ENCODE results near the gene PHC3. TPM values are rescaled to one million over a fixed set of nuclear protein-coding genes. Genes with fewer than 3 reads are reported as not detected.

The PHC3 gene
- total RNA-seq, 3 donors from 2014 or later (not counting 1 experiment from before 2014, with no cell fraction given), result 121 to 130 (median 125) TPM

GRCh38 chr3:170178651-170179050 lies 2.9 kb downstream of the PHC3 start:
- Histone ChIP-seq H3K36me3 (ENCODE audit: control insufficient read depth, insufficient read depth, low read length) (peaks cover 36% of the 10 kb centered on the region), H3K27ac (ENCODE audit: low read length) (no peak overlapping the region), H3K27me3 (ENCODE audit: control insufficient read depth, insufficient read depth, low read length) (no peaks in the 10 kb centered on the region), H3K4me1 (ENCODE audit: control insufficient read depth, insufficient read depth, low read length) (peaks cover 26% of the 10 kb centered on the region), H3K4me3 (ENCODE audit: low read length) (no peak overlapping the region), H3K9me3 (ENCODE audit: control insufficient read depth, insufficient read depth, low read length) (no peaks in the 10 kb centered on the region)
- DNase-seq, result peak; percentile 30 to 76
- peak overlapping the region; percentile 67 for H3K4me3 Mint-ChIP-seq
- peak overlapping the region; percentile 81 to 99 for H3K27ac Mint-ChIP-seq
- peak; percentile 22 to 63 (median 52) for ATAC-seq
- no peaks in the 10 kb centered on the region for H3K9me3 Mint-ChIP-seq
- intact Hi-C loops (cut with micrococcal nuclease), result no loop called here
- no peaks in the 10 kb centered on the region for H3K27me3 Mint-ChIP-seq (ENCODE audit: low read depth in 2 of 2)
- 3% methylated on average over 3 of the region's 3 CpGs for WGBS (ENCODE audit: insufficient coverage)
- H3K4me1 Mint-ChIP-seq, result peaks cover 38 to 47% of the 10 kb centered on the region in 2 donors
- TF ChIP-seq CTCF (IDR thresholded peaks at IDR 0.05), result no peak
- no peaks in the 10 kb centered on the region for H3K36me3 Mint-ChIP-seq

GRCh38 chr3:170171563-170171962 lies 10.0 kb downstream of the PHC3 start:
- DNase-seq (no peak), ATAC-seq (peak in 1 of 3 donors; percentile 48)
- Mint-ChIP-seq H3K4me3 (no peak overlapping the region), H3K4me1 (peaks cover 37 to 45% of the 10 kb centered on the region in 2 donors), H3K27me3 (ENCODE audit: low read depth in 2 of 2) (no peaks in the 10 kb centered on the region), H3K27ac (peak overlapping the region; percentile 65 to 74), H3K9me3 (no peaks in the 10 kb centered on the region), H3K36me3 (peaks cover 17% of the 10 kb centered on the region)
- no peak overlapping the region for H3K4me3 ChIP-seq (ENCODE audit: low read length)
- H3K36me3 ChIP-seq (ENCODE audit: control insufficient read depth, insufficient read depth, low read length), result peaks cover 82% of the 10 kb centered on the region
- H3K27ac ChIP-seq (ENCODE audit: low read length), result no peak overlapping the region
- no peaks in the 10 kb centered on the region for H3K9me3 ChIP-seq (ENCODE audit: control insufficient read depth, insufficient read depth, low read length)
- no CpG with 5 or more reads among the region's 1 CpG for WGBS (ENCODE audit: insufficient coverage)
- intact Hi-C loops (cut with micrococcal nuclease), result no loop called here
- no peaks in the 10 kb centered on the region for H3K27me3 ChIP-seq (ENCODE audit: control insufficient read depth, insufficient read depth, low read length)
- H3K4me1 ChIP-seq (ENCODE audit: control insufficient read depth, insufficient read depth, low read length), result peaks cover 3% of the 10 kb centered on the region
- TF ChIP-seq CTCF (IDR thresholded peaks at IDR 0.05), result no peak

GRCh38 chr3:170164717-170165116 lies 16.8 kb downstream of the PHC3 start:
- Histone ChIP-seq H3K36me3 (ENCODE audit: control insufficient read depth, insufficient read depth, low read length) (peaks cover 53% of the 10 kb centered on the region), H3K27ac (ENCODE audit: low read length) (no peak overlapping the region), H3K27me3 (ENCODE audit: control insufficient read depth, insufficient read depth, low read length) (no peaks in the 10 kb centered on the region), H3K4me1 (ENCODE audit: control insufficient read depth, insufficient read depth, low read length) (peaks cover 9% of the 10 kb centered on the region), H3K9me3 (ENCODE audit: control insufficient read depth, insufficient read depth, low read length) (no peaks in the 10 kb centered on the region), H3K4me3 (ENCODE audit: low read length) (no peak overlapping the region)
- Mint-ChIP-seq H3K27me3 (ENCODE audit: low read depth in 2 of 2) (no peaks in the 10 kb centered on the region), H3K9me3 (no peaks in the 10 kb centered on the region), H3K4me3 (peak overlapping the region; percentile 32), H3K27ac (peak overlapping the region; percentile 77 to 81), H3K4me1 (peaks cover 50 to 60% of the 10 kb centered on the region in 2 donors), H3K36me3 (peaks cover 8% of the 10 kb centered on the region)
- WGBS (ENCODE audit: insufficient coverage), result 80% methylated on average over 1 of the region's 2 CpGs
- intact Hi-C loops (cut with micrococcal nuclease), result no loop called here
- no peak for TF ChIP-seq CTCF (IDR thresholded peaks at IDR 0.05)
- no peak for ATAC-seq
- DNase-seq, result no peak

All from natural killer cell (primary cell).